K562 (cell line): ENCODE data around the gene NSUN6.

Experiments used
- CCAR2 ChIP-seq: fragments of 200-400 bp; formaldehyde crosslinking; IDR thresholded peaks from 2 replicates; pipeline ENCODE4 v1.6.1; 2017; ENCODE audit warnings: mild to moderate bottlenecking, low read depth, low read length
- CEBPG ChIP-seq, 3 experiments: fragments of 200-800 bp in 1 of 3; sonication (Bioruptor generic) in 1 of 3; sonication (generic) in 1 of 3; formaldehyde crosslinking in 1 of 3; IDR thresholded peaks in 2 of 3; conservative IDR thresholded peaks in 1 of 3; 2 replicates each; pipeline versions ENCODE4 v1.6.1 to v1.8.0; 2016 to 2022; ENCODE audit warnings: missing compliant biosample characterization in 2 of 3, missing genetic modification characterization in 2 of 3, mild to moderate bottlenecking in 1 of 3, missing genetic modification reagents in 1 of 3
- EHMT2 ChIP-seq: fragments of 450-650 bp; IDR thresholded peaks from 2 replicates; pipeline ENCODE4 v1.6.1; 2018; ENCODE audit warnings: antibody characterized with exemption
- MAZ ChIP-seq, 2 experiments: fragments of 450-650 bp in 1 of 2; sonication (generic) in 1 of 2; formaldehyde crosslinking; IDR thresholded peaks in 1 of 2; conservative IDR thresholded peaks in 1 of 2; 2 replicates each; pipeline versions ENCODE4 v1.4.0 to v1.5.0; 2020; ENCODE audit warnings: mild to moderate bottlenecking in 1 of 2, missing genetic modification reagents in 1 of 2
- PATZ1 ChIP-seq: fragments of 250-450 bp; sonication (Bioruptor Pico); IDR thresholded peaks from 2 replicates; pipeline ENCODE4 v1.5.0; 2020; ENCODE audit warnings: mild to moderate bottlenecking, borderline replicate concordance
- POLR3A ChIP-seq: IDR thresholded peaks from 2 replicates; pipeline ENCODE4 v1.6.1; 2011; ENCODE audit warnings: borderline replicate concordance, mild to moderate bottlenecking, moderate library complexity; ENCODE audit not compliant: insufficient read length, insufficient read depth; ENCODE audit errors: extremely low read depth
- RBFOX2 ChIP-seq: fragments of 200-400 bp; formaldehyde crosslinking; IDR thresholded peaks from 2 replicates; pipeline ENCODE4 v1.6.1; 2017; ENCODE audit warnings: low read depth, mild to moderate bottlenecking, low read length, moderate library complexity
- RREB1 ChIP-seq: fragments of 250-450 bp; sonication (Bioruptor Pico); IDR thresholded peaks from 2 replicates; pipeline ENCODE4 v1.4.0; 2020
- ZBTB8A ChIP-seq: fragments of 450-650 bp; IDR thresholded peaks from 2 replicates; pipeline ENCODE4 v1.6.1; 2018; ENCODE audit warnings: mild to moderate bottlenecking, moderate library complexity; ENCODE audit not compliant: partially characterized antibody
- ZC3H11A ChIP-seq: IDR thresholded peaks from 2 replicates; pipeline ENCODE4 v1.6.1; 2012; ENCODE audit warnings: low read depth, low read length, improper control_type of control experiment
- ZNF239 ChIP-seq: fragments of 250-450 bp; sonication (Bioruptor Pico); IDR thresholded peaks from 2 replicates; pipeline ENCODE4 v1.4.0; 2020; ENCODE audit warnings: mild to moderate bottlenecking

GRCh38 chr10:18549105-18549504, 102.3 kb downstream of the NSUN6 start:
- TF ChIP-seq CCAR2 = no peak
- no peak for TF ChIP-seq CEBPG (CRISPR knock-in tag; IDR thresholded peaks at IDR 0.05)
- no peak for TF ChIP-seq CEBPG (tag; conservative IDR thresholded peaks at IDR 0.05 in 1 of 2, IDR thresholded peaks at IDR 0.05 in 1 of 2)
- TF ChIP-seq MAZ (CRISPR knock-in tag; conservative IDR thresholded peaks at IDR 0.05 in 1 of 2, IDR thresholded peaks at IDR 0.05 in 1 of 2) = no peak
- TF ChIP-seq ZNF239 (CRISPR knock-in tag) = no peak
- TF ChIP-seq ZBTB8A = no peak
- no peak for TF ChIP-seq PATZ1 (CRISPR knock-in tag)
- TF ChIP-seq RREB1 (CRISPR knock-in tag) = no peak
- no peak for TF ChIP-seq POLR3A
- TF ChIP-seq RBFOX2 = no peak
- TF ChIP-seq EHMT2 = no peak
- no peak for TF ChIP-seq ZC3H11A
